Activated CD8-positive, alpha-beta memory T cell treated with anti-CD3 and anti-CD28 coated beads, Interleukin-2, amount 50 U/mL, for 24 hours (primary cell): ENCODE results near the gene SLC16A1.
A peak's percentile ranks its signal among the peaks of the same experiment; 100 is the strongest.
"Not testable (repeated sequence)": the region's sequence is repeated elsewhere in the genome, so short reads cannot be mapped to it uniquely, and the experiment has no call there.

Source experiments
- DNase-seq: peaks from one replicate; pipeline ENCODE4 v3.0.0-alpha.2; 2020; ENCODE audit errors: extremely low read depth

Gene SLC16A1

GRCh38 chr1:112955773-112956543 is at the start of gene SLC16A1:
Gene SLC16A1 (minus strand): TSS chr1:112956196. CDS start chr1:112929308, 26,888 bp downstream.
- DNase-seq: peak; percentile 65

- no peak for DNase-seq
Measured at GRCh38 chr1:113003751-113004690, 48.0 kb upstream of the SLC16A1 start.

- DNase-seq: no peak
Measured at GRCh38 chr1:113002297-113002696, 46.3 kb upstream of the SLC16A1 start.

GRCh38 chr1:112998592-112999235 is 42.7 kb upstream of the SLC16A1 start:
- DNase-seq: no peak

- no peak for DNase-seq
Measured at GRCh38 chr1:112997781-112998180, 41.8 kb upstream of the SLC16A1 start.

GRCh38 chr1:112995890-112996289 is 39.9 kb upstream of the SLC16A1 start:
- no peak for DNase-seq

GRCh38 chr1:112995021-112995420 is 39.0 kb upstream of the SLC16A1 start:
- DNase-seq: not testable (repeated sequence)

- no peak for DNase-seq
Measured at GRCh38 chr1:112992780-112993179, 36.8 kb upstream of the SLC16A1 start.

- no peak for DNase-seq
Measured at GRCh38 chr1:112991402-112992120, 35.6 kb upstream of the SLC16A1 start.

- no peak for DNase-seq
Measured at GRCh38 chr1:112990271-112990670, 34.3 kb upstream of the SLC16A1 start.

- DNase-seq: no peak
Measured at GRCh38 chr1:112988367-112988766, 32.4 kb upstream of the SLC16A1 start.

GRCh38 chr1:112985123-112985522 is 29.1 kb upstream of the SLC16A1 start:
- DNase-seq: no peak

- no peak for DNase-seq
Measured at GRCh38 chr1:112983537-112984131, 27.6 kb upstream of the SLC16A1 start.

GRCh38 chr1:112982853-112983536 is 27.0 kb upstream of the SLC16A1 start:
- DNase-seq: no peak

GRCh38 chr1:112982328-112982727 is 26.3 kb upstream of the SLC16A1 start:
- no peak for DNase-seq

GRCh38 chr1:112981834-112982233 is 25.8 kb upstream of the SLC16A1 start:
- DNase-seq: not testable (repeated sequence)

GRCh38 chr1:112981426-112981825 is 25.4 kb upstream of the SLC16A1 start:
- no peak for DNase-seq

GRCh38 chr1:112975336-112975735 is 19.3 kb upstream of the SLC16A1 start:
- DNase-seq: no peak

- DNase-seq: no peak
Measured at GRCh38 chr1:112974646-112975045, 18.6 kb upstream of the SLC16A1 start.

- DNase-seq: no peak
Measured at GRCh38 chr1:112973788-112974187, 17.8 kb upstream of the SLC16A1 start.

- DNase-seq: no peak
Measured at GRCh38 chr1:112971006-112971405, 15.0 kb upstream of the SLC16A1 start.
